HG03558 (cell line): ENCODE data around the gene ZFP36L2.

Experiments used
- ATAC-seq: cut with Tn5 transposase; IDR thresholded peaks from one replicate; pipeline ENCODE4 v1.9.1; 2021; ENCODE audit warnings: moderate number of reproducible peaks; ENCODE audit not compliant: unreplicated experiment; ENCODE audit errors: extremely low read depth

Gene ZFP36L2

GRCh38 chr2:43226558-43226954 is at the start of gene ZFP36L2:
Gene ZFP36L2 (minus strand): TSS chr2:43226606. CDS start chr2:43226315, 291 bp downstream.
- peak; percentile 38 for ATAC-seq

- no peak for ATAC-seq
Measured at GRCh38 chr2:43274721-43275120, 48.3 kb upstream of the ZFP36L2 start.

- no peak for ATAC-seq
Measured at GRCh38 chr2:43274055-43274454, 47.6 kb upstream of the ZFP36L2 start.

GRCh38 chr2:43273529-43273928 is 47.1 kb upstream of the ZFP36L2 start:
- no peak for ATAC-seq

GRCh38 chr2:43270930-43271615 is 44.7 kb upstream of the ZFP36L2 start:
- no peak for ATAC-seq

- ATAC-seq: no peak
Measured at GRCh38 chr2:43270461-43270860, 44.1 kb upstream of the ZFP36L2 start.

- no peak for ATAC-seq
Measured at GRCh38 chr2:43269706-43270105, 43.3 kb upstream of the ZFP36L2 start.

GRCh38 chr2:43269074-43269572 is 42.7 kb upstream of the ZFP36L2 start:
- no peak for ATAC-seq

- ATAC-seq: no peak
Measured at GRCh38 chr2:43268066-43268953, 41.9 kb upstream of the ZFP36L2 start.

- ATAC-seq: no peak
Measured at GRCh38 chr2:43267381-43267780, 41.0 kb upstream of the ZFP36L2 start.

- ATAC-seq: no peak
Measured at GRCh38 chr2:43266711-43267111, 40.3 kb upstream of the ZFP36L2 start.

GRCh38 chr2:43265421-43265820 is 39.0 kb upstream of the ZFP36L2 start:
- no peak for ATAC-seq

- no peak for ATAC-seq
Measured at GRCh38 chr2:43265001-43265400, 38.6 kb upstream of the ZFP36L2 start.

GRCh38 chr2:43262951-43263350 is 36.5 kb upstream of the ZFP36L2 start:
- ATAC-seq: no peak

- no peak for ATAC-seq
Measured at GRCh38 chr2:43262239-43262638, 35.8 kb upstream of the ZFP36L2 start.

GRCh38 chr2:43259512-43259911 is 33.1 kb upstream of the ZFP36L2 start:
- ATAC-seq: no peak

- ATAC-seq: no peak
Measured at GRCh38 chr2:43258547-43259156, 32.2 kb upstream of the ZFP36L2 start.

- ATAC-seq: no peak
Measured at GRCh38 chr2:43255296-43255910, 29.0 kb upstream of the ZFP36L2 start.

GRCh38 chr2:43254331-43254730 is 27.9 kb upstream of the ZFP36L2 start:
- ATAC-seq: no peak

GRCh38 chr2:43251171-43251731 is 24.8 kb upstream of the ZFP36L2 start:
- ATAC-seq: no peak
